ENCODE results near the gene CACNB2.

The CACNB2 gene

GRCh38 chr10:18260310-18260922, 120.2 kb downstream of the CACNB2 start:
- POLR2A ChIA-PET (ENCODE audit: low non-redundant PET): no interaction called here

DNA sequence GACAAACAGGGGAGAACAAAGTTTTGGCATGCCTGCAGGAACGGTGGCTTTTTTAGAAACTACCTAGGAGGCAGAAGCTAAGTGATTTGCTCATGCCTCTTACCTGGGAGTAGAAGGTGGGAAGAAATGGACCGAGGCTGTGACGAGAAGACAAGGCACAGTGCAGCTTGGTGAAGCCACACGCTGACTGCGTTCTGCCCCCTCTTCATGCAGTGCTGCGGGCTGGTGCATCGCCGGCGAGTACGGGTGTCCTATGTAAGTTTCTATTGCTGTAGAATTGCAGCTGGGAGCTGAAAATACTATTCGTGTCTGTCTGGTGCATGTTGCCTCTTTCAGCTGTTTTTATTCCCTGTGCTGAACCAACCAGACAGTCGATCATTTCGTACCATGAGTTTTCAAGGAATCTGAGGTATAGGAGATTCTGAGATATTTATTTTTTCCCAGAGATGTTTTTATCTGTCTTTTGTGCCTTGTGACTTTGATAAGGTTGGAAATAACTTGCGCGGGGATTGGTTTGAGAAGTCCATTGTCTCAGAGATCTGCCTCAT, 120.9 kb downstream of the CACNB2 start:
- CTCF ChIA-PET: no interaction called here
- TF ChIP-seq, protein P1, sequence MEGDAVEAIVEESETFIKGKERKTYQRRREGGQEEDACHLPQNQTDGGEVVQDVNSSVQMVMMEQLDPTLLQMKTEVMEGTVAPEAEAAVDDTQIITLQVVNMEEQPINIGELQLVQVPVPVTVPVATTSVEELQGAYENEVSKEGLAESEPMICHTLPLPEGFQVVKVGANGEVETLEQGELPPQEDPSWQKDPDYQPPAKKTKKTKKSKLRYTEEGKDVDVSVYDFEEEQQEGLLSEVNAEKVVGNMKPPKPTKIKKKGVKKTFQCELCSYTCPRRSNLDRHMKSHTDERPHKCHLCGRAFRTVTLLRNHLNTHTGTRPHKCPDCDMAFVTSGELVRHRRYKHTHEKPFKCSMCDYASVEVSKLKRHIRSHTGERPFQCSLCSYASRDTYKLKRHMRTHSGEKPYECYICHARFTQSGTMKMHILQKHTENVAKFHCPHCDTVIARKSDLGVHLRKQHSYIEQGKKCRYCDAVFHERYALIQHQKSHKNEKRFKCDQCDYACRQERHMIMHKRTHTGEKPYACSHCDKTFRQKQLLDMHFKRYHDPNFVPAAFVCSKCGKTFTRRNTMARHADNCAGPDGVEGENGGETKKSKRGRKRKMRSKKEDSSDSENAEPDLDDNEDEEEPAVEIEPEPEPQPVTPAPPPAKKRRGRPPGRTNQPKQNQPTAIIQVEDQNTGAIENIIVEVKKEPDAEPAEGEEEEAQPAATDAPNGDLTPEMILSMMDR (conservative IDR thresholded peaks at IDR 0.05; ENCODE audit: low read depth): no peak

More at GRCh38 chr10:18260310-18260922, 120.2 kb downstream of the CACNB2 start:
- CTCF ChIA-PET: no interaction called here
- H3K27ac ChIP-seq: no peak overlapping the region
- TF ChIP-seq, protein P1 (conservative IDR thresholded peaks at IDR 0.05; ENCODE audit: low read depth): no peak
- DNase-seq (ENCODE audit: low spot score): no peak

DNA sequence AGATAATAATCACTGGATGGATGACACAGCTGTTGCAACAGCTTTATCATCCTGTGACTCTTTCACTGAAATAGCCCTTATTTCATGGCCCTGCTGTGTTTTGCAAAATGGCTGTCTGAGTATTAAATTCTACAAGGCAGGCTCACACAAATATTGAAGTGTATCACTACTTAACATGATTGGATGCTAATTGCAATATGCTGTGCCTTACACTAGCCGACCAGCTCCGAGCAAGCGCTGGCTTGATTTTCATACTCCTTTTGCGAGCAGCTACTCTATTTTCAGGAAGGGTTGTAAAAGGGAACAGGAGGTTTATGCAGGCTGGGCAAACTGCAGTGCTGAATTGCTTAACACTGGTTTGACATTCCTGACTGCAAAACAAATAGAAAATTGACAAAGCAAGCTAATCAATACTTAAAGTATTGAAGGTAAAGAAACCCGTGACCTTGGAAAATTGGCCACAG, 121.6 kb downstream of the CACNB2 start:
- no peak for DNase-seq (ENCODE audit: low spot score)

More for the DNA sequence above, 120.9 kb downstream of the CACNB2 start:
- no peak overlapping the region for H3K27ac ChIP-seq
- no peak for DNase-seq (ENCODE audit: low spot score)
- POLR2A ChIA-PET (ENCODE audit: low non-redundant PET): no interaction called here

DNA sequence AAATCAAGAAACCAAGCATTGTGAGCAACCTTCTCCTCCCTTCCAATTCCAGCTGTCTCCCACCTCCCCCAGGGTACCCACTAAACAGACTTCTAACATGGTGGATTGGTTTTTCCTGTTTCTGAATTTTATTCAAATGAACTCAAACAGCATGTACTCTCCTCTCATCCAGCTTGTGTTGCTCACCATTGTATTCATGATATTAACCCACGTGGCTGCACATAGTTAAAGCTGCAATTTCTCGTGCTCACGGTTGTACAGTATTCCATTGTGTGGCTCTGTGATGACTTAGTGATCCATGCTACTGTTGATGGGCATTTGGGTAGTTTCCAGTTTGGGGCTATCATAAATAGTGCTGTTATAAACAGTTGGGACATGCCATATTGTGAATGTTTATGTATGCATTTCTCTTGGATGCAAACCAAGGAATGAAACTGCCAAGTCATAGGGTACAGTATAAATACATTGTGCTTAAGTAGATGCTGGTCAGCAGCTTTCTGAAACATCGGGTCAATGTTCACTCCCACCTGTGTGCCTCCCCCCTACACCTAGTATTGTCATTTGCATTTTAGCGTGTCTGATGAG, 124.3 kb downstream of the CACNB2 start:
- POLR2A ChIA-PET (ENCODE audit: low non-redundant PET): no interaction called here
- CTCF ChIA-PET: interaction anchor here (0.7 kb wide), 1 partner anchor 17 kb away, joined by 3 read pairs; no protein-coding TSS in a partner anchor
- DNase-seq (ENCODE audit: low spot score): no peak

More for the DNA sequence above, 121.6 kb downstream of the CACNB2 start:
- H3K27ac ChIP-seq: no peak overlapping the region
- ChIA-PET POLR2A (ENCODE audit: low non-redundant PET) (no interaction called here), CTCF (no interaction called here)
- TF ChIP-seq, protein P1 (conservative IDR thresholded peaks at IDR 0.05; ENCODE audit: low read depth): no peak

DNA sequence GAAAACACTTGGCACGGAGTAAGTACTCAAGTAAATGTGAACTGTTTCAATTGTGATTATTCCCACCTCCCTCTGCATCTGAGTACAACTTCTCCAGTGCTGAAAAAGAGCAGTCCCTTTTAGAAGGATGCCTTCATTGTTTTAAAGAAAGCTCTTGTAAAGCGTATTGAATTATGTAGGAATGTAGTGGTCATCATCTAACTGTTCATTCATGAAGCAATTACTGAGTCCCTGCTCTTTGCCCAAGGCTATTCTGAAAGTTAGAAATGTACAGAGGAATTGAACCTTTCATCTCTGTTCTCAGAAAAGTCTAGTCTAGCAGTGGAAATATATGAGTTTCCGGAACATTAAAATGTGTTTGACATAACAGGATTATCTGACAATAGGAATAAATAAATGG, 127.8 kb downstream of the CACNB2 start:
- TF ChIP-seq, protein P1 (conservative IDR thresholded peaks at IDR 0.05; ENCODE audit: low read depth): no peak
- CTCF ChIA-PET: no interaction called here
- DNase-seq (ENCODE audit: low spot score): no peak
- POLR2A ChIA-PET (ENCODE audit: low non-redundant PET): no interaction called here
- H3K27ac ChIP-seq: no peak overlapping the region

More for the DNA sequence above, 124.3 kb downstream of the CACNB2 start:
- no peak overlapping the region for H3K27ac ChIP-seq
- TF ChIP-seq, protein P1 (conservative IDR thresholded peaks at IDR 0.05; ENCODE audit: low read depth): no peak

DNA sequence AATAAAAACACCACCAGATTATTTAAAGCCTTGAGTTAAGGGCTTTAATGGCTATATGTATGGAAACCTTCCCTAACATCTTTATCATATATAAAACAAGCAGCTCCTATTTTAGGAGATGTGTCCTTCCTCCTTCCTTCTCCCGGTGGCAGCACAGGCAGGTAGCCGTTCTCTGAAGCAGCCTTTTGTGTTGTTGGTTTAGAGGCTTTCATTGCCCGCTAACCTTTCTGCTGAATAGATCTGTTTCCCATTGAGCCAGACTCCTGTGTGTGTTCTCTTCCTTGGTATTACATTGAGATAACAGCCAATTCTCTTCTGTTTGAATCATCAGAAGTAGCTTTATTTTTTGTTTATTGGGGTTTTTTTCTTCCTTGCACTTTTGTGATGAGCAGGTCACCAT, 131.3 kb downstream of the CACNB2 start:
- POLR2A ChIA-PET (ENCODE audit: low non-redundant PET): no interaction called here
- CTCF ChIA-PET: no interaction called here
- DNase-seq (ENCODE audit: low spot score): no peak
- TF ChIP-seq, protein P1 (conservative IDR thresholded peaks at IDR 0.05; ENCODE audit: low read depth): no peak
- no peak overlapping the region for H3K27ac ChIP-seq

Data from RWPE1 (cell line).